Colonic mucosa (tissue), 4 donors: Measurements from ENCODE around the gene CCNC. TPM values are rescaled to one million over a fixed set of nuclear protein-coding genes. Genes with fewer than 3 reads are reported as not detected.

ENCODE experiments used
- DNase-seq: peaks from one replicate; pipeline ENCODE4 v3.0.0-alpha.2; 2020
- H3K27ac ChIP-seq: fragments of 200-600 bp; one replicate; pipeline ENCODE4 v1.8.0; 2021
- H3K27me3 ChIP-seq: fragments of 200-600 bp; one replicate; pipeline ENCODE4 v1.8.0; 2021
- H3K36me3 ChIP-seq: fragments of 200-600 bp; one replicate; pipeline ENCODE4 v1.8.0; 2021
- H3K4me1 ChIP-seq: fragments of 200-600 bp; one replicate; pipeline ENCODE4 v1.8.0; 2021; ENCODE audit warnings: mild to moderate bottlenecking
- H3K4me3 ChIP-seq: fragments of 200-600 bp; one replicate; pipeline ENCODE4 v1.8.0; 2021
- H3K9ac ChIP-seq, 2 donors: one replicate each; pipeline ENCODE4 v1.7.0; 2013; ENCODE audit warnings: control low read depth in 2 of 2, low read depth in 2 of 2, low read length in 2 of 2
- H3K9me3 ChIP-seq: fragments of 200-600 bp; one replicate; pipeline ENCODE4 v1.8.0; 2021
- CTCF ChIP-seq: fragments of 200-600 bp; IDR thresholded peaks from one replicate; pipeline ENCODE4 v1.8.0; 2022; ENCODE audit warnings: antibody characterized with exemption, mild to moderate bottlenecking
- intact Hi-C: fragments of 100-400 bp; cut with DNase I; formaldehyde crosslinking; loops from one replicate; pipeline ENCODE4 v1.14.1; 2022
- total RNA-seq, 2 donors: library from RNA; stranded (reverse); fragmentation: NEBNext Ultra II Directional in 1 of 2; extraction: Animal tissue kit (Norgen Biotek cat#: 25700) in 1 of 2; gene quantifications; one replicate each; pipeline ENCODE4 v1.2.1, GENCODE V29; 2021
- donor health status: healthy.
- donor health status: DM: no; HTN: no; CAD: no.
- donor health status: DM: no; HTN: no; CAD: no.

CCNC gene
- total RNA-seq, 2 donors from 2014 or later, result 41.1 to 50.7 TPM

GRCh38 chr6:99507648-99508047, 60.8 kb downstream of the CCNC start:
- no peak for DNase-seq
- H3K9ac ChIP-seq, result no peak overlapping the region
- H3K4me3 ChIP-seq, result no peak overlapping the region
- H3K27me3 ChIP-seq, result no peaks in the 10 kb centered on the region
- H3K36me3 ChIP-seq, result no peaks in the 10 kb centered on the region
- TF ChIP-seq CTCF, result no peak
- intact Hi-C loops, result no loop called here
- H3K27ac ChIP-seq, result no peak overlapping the region
- H3K9me3 ChIP-seq, result no peaks in the 10 kb centered on the region
- H3K4me1 ChIP-seq, result no peaks in the 10 kb centered on the region

GRCh38 chr6:99501762-99502161, 66.7 kb downstream of the CCNC start:
- Histone ChIP-seq H3K27ac (no peak overlapping the region), H3K36me3 (no peaks in the 10 kb centered on the region), H3K9me3 (no peaks in the 10 kb centered on the region), H3K4me1 (no peaks in the 10 kb centered on the region), H3K27me3 (no peaks in the 10 kb centered on the region), H3K4me3 (no peak overlapping the region), H3K9ac (no peak overlapping the region)
- no peak for DNase-seq
- TF ChIP-seq CTCF, result no peak
- intact Hi-C loops, result no loop called here

GRCh38 chr6:99498421-99498820, 70.0 kb downstream of the CCNC start:
- Histone ChIP-seq H3K9me3 (no peaks in the 10 kb centered on the region), H3K36me3 (no peaks in the 10 kb centered on the region), H3K27ac (no peak overlapping the region), H3K9ac (no peak overlapping the region), H3K27me3 (no peaks in the 10 kb centered on the region), H3K4me1 (no peaks in the 10 kb centered on the region), H3K4me3 (no peak overlapping the region)
- DNase-seq, result no peak
- intact Hi-C loops, result no loop called here
- TF ChIP-seq CTCF, result no peak

- TF ChIP-seq CTCF, result no peak
- no peak for DNase-seq
- no peak overlapping the region for H3K27ac ChIP-seq
- no peaks in the 10 kb centered on the region for H3K9me3 ChIP-seq
- H3K4me1 ChIP-seq, result no peaks in the 10 kb centered on the region
- H3K36me3 ChIP-seq, result no peaks in the 10 kb centered on the region
- no peak overlapping the region for H3K4me3 ChIP-seq
- intact Hi-C loops, result no loop called here
- H3K9ac ChIP-seq, result no peak overlapping the region
- no peaks in the 10 kb centered on the region for H3K27me3 ChIP-seq
These were observed 73.0 kb downstream of the CCNC start for GRCh38 chr6:99495466-99495865.

Other genes starting within 250 kb of the CCNC start
- gene FAXC, start 219.0 kb downstream of the CCNC start, total RNA-seq, result 1 to 10 TPM in 1 of 2 donors, under 1 TPM in 1; 0.44 to 4.9 TPM
- gene COQ3, start 174.5 kb downstream of the CCNC start, total RNA-seq, result 10 to 100 TPM in 1 of 2 donors, 1 to 10 TPM in 1; 8.5 to 15.9 TPM
- 10 to 100 TPM; 58.5 to 61.4 TPM for gene PNISR, start 143.4 kb downstream of the CCNC start, total RNA-seq
- 10 to 100 TPM; 11.0 to 16.0 TPM for gene USP45, start 53.2 kb downstream of the CCNC start, total RNA-seq
- not detected for gene PRDM13, start 38.2 kb upstream of the CCNC start, total RNA-seq